ENCODE measurements around the gene TCP1.

The TCP1 gene

GRCh38 chr6:159759645-159760044 lies 29.8 kb downstream of the TCP1 start (continued):
- no peak for TF ChIP-seq ZNF558 (tag by site-specific recombination; IDR thresholded peaks at IDR 0.05)
- no peak for TF ChIP-seq ZNF280D (tag by site-specific recombination; IDR thresholded peaks at IDR 0.05)
- TF ChIP-seq GLIS2 (tag by site-specific recombination; IDR thresholded peaks at IDR 0.05): no peak
- no peak for TF ChIP-seq ZNF670 (tag by site-specific recombination; IDR thresholded peaks at IDR 0.05; ENCODE audit: low read depth)
- no peak for TF ChIP-seq ZNF274 (IDR thresholded peaks at IDR 0.05; ENCODE audit: low read length)
- TF ChIP-seq ZNF274 (tag by site-specific recombination; IDR thresholded peaks at IDR 0.05; ENCODE audit: borderline replicate concordance): no peak
- no peak for TF ChIP-seq ZNF404 (tag by site-specific recombination; IDR thresholded peaks at IDR 0.05)
- no peak for TF ChIP-seq ZNF184 (tag by site-specific recombination; IDR thresholded peaks at IDR 0.05)
- TF ChIP-seq ZNF211 (tag by site-specific recombination; IDR thresholded peaks at IDR 0.05; ENCODE audit: low read depth): no peak
- no peak for TF ChIP-seq HIC1 (tag by site-specific recombination; IDR thresholded peaks at IDR 0.05)
- TF ChIP-seq ZNF621 (tag by site-specific recombination; IDR thresholded peaks at IDR 0.05): no peak
- TF ChIP-seq PRDM1 (tag by site-specific recombination; IDR thresholded peaks at IDR 0.05): no peak
- TF ChIP-seq MEIS1 (CRISPR knock-in tag; IDR thresholded peaks at IDR 0.05; ENCODE audit: borderline replicate concordance): no peak
- no peak for TF ChIP-seq ZNF10 (tag by site-specific recombination; IDR thresholded peaks at IDR 0.05)
- TF ChIP-seq ZNF391 (tag by site-specific recombination; IDR thresholded peaks at IDR 0.05; ENCODE audit: borderline replicate concordance, low read depth): no peak
- no peak for TF ChIP-seq BCL6B (tag by site-specific recombination; IDR thresholded peaks at IDR 0.05)
- TF ChIP-seq ZNF768 (tag by site-specific recombination; IDR thresholded peaks at IDR 0.05): no peak

- Histone ChIP-seq H3K27ac (ENCODE audit: extremely low read depth, low read depth, low read length) (no peak overlapping the region), H3K36me3 (ENCODE audit: control insufficient read depth in 2 of 2, insufficient read depth in 1 of 2, low read length in 2 of 2) (peaks cover 12 to 64% of the 10 kb centered on the region in 2 experiments; a peak in 2 of 3 replicates), H3K4me1 (ENCODE audit: control insufficient read depth, insufficient read depth, low read length) (no peaks in the 10 kb centered on the region), H3K4me3 (ENCODE audit: low read depth, low read length) (no peak overlapping the region), H3K9me3 (ENCODE audit: control insufficient read depth, insufficient read depth, low read depth, low read length) (no peaks in the 10 kb centered on the region)
- CTCF ChIA-PET: no interaction called here
- POLR2A ChIA-PET: interaction anchor here (0.7 to 5.7 kb wide), 2 partner anchors 8 to 31 kb away, joined by 3 to 68 read pairs; partner anchors contain the start of gene WTAP
- TF ChIP-seq IKZF3 (tag by site-specific recombination; IDR thresholded peaks at IDR 0.05) (peak; percentile 37; the same call in 1 of the 2 replicates), ZNF600 (tag by site-specific recombination; IDR thresholded peaks at IDR 0.05) (peak; percentile 87), ZFHX2 (tag by site-specific recombination; conservative IDR thresholded peaks at IDR 0.05) (no peak), ZNF366 (tag by site-specific recombination; conservative IDR thresholded peaks at IDR 0.05) (peak; percentile 26; the same call in 1 of the 2 replicates), ZBTB17 (tag by site-specific recombination; IDR thresholded peaks at IDR 0.05) (no peak), ZBTB1 (tag by site-specific recombination; IDR thresholded peaks at IDR 0.05) (no peak), ZNF776 (tag by site-specific recombination; IDR thresholded peaks at IDR 0.05; ENCODE audit: borderline replicate concordance) (no peak), SCRT2 (tag by site-specific recombination; IDR thresholded peaks at IDR 0.05) (no peak), ZBTB6 (tag by site-specific recombination; IDR thresholded peaks at IDR 0.05) (0 out of 2 replicates have a peak, but pooled peaks have one; percentile 34)
Measured at GRCh38 chr6:159758031-159759001, 31.1 kb downstream of the TCP1 start.
